SU-DHL-6 (cell line): ENCODE measurements around the gene RPS27.
A peak's percentile ranks its signal among the peaks of the same experiment; 100 is the strongest.

Experiments
- H2AFZ ChIP-seq: fragments of 200-600 bp; sonication (generic); 2 replicates; pipeline ENCODE4 v1.6.1; 2014; ENCODE audit warnings: low read depth, mild to moderate bottlenecking, moderate library complexity, mixed read lengths, antibody characterized with exemption, low read length; ENCODE audit not compliant: severe bottlenecking
- H3F3A ChIP-seq: fragments of 200-600 bp; shearing (Covaris generic); 2 replicates; pipeline ENCODE4 v1.6.0; 2016; ENCODE audit warnings: antibody characterized with exemption, mild to moderate bottlenecking; ENCODE audit not compliant: insufficient read depth
- H3K27ac ChIP-seq: fragments of 200-600 bp; sonication (generic); 2 replicates; pipeline ENCODE4 v1.5.1; 2016; ENCODE audit warnings: low read depth, mild to moderate bottlenecking, low read length, moderate library complexity, mixed read lengths
- H3K27me3 ChIP-seq: fragments of 200-600 bp; sonication (generic), shearing (Covaris generic); 2 replicates; pipeline ENCODE4 v1.6.0; 2014; ENCODE audit warnings: mild to moderate bottlenecking, low read length
- H3K36me3 ChIP-seq: fragments of 200-600 bp; sonication (generic); 2 replicates; pipeline ENCODE4 v1.6.1; 2014; ENCODE audit warnings: mild to moderate bottlenecking, low read length, mixed read lengths
- H3K4me2 ChIP-seq: fragments of 300-600, 200-600 bp; shearing (Covaris generic), sonication (generic); 2 replicates; pipeline ENCODE4 v1.6.0; 2014; ENCODE audit warnings: low read length, low read depth, mild to moderate bottlenecking; ENCODE audit not compliant: poor library complexity, severe bottlenecking
- H3K4me3 ChIP-seq: fragments of 200-600 bp; sonication (generic); 2 replicates; pipeline ENCODE4 v1.5.1; 2014; ENCODE audit warnings: antibody characterized with exemption, low read length, mild to moderate bottlenecking, mixed read lengths; ENCODE audit not compliant: insufficient read depth, poor library complexity, severe bottlenecking
- H3K79me2 ChIP-seq: fragments of 200-600 bp; sonication (generic); 2 replicates; pipeline ENCODE4 v1.6.1; 2014; ENCODE audit warnings: mild to moderate bottlenecking, low read length, moderate library complexity; ENCODE audit not compliant: insufficient read depth
- H3K9ac ChIP-seq: fragments of 200-600 bp; sonication (generic); 2 replicates; pipeline ENCODE4 v1.7.0; 2014; ENCODE audit warnings: mild to moderate bottlenecking, low read length
- H3K9me2 ChIP-seq: fragments of 200-600 bp; sonication (generic); replicated peaks from 2 replicates; pipeline ENCODE4 v1.6.1; 2014; ENCODE audit warnings: low read length; ENCODE audit not compliant: insufficient read depth
- H3K9me3 ChIP-seq: fragments of 200-600 bp; sonication (generic); 2 replicates; pipeline ENCODE4 v1.6.1; 2014; ENCODE audit warnings: low read length, mixed read lengths; ENCODE audit not compliant: insufficient read depth
- H4K20me1 ChIP-seq: fragments of 200-600 bp; sonication (generic); 2 replicates; pipeline ENCODE4 v1.6.1; 2014; ENCODE audit warnings: low read depth, mild to moderate bottlenecking, antibody characterized with exemption, low read length, moderate library complexity, mixed read lengths
- CTCF ChIP-seq: fragments of 200-600 bp; sonication (generic); IDR thresholded peaks from one replicate; pipeline ENCODE4 v1.5.1; 2017; ENCODE audit warnings: antibody characterized with exemption, mild to moderate bottlenecking, low read length, moderate library complexity; ENCODE audit not compliant: insufficient read depth, poor library complexity, severe bottlenecking
- EZH2phosphoT487 ChIP-seq: fragments of 200-600 bp; sonication (generic), shearing (Covaris generic); conservative IDR thresholded peaks from 2 replicates; pipeline ENCODE4 v1.6.1; 2018; ENCODE audit warnings: mild to moderate bottlenecking, antibody characterized with exemption, low read length, moderate library complexity, mixed read lengths

Gene RPS27

GRCh38 chr1:153958961-153959260, 31.7 kb upstream of the RPS27 start:
- peak overlapping the region; percentile 87; the same call in 1 of the 2 replicates for H3K9ac ChIP-seq

GRCh38 chr1:153959454-153959853, 31.1 kb upstream of the RPS27 start:
- no peak overlapping the region for H2AFZ ChIP-seq
- no peak overlapping the region for H3K27ac ChIP-seq
- peak overlapping the region; percentile 48 for H3K4me2 ChIP-seq
- H4K20me1 ChIP-seq, result no peaks in the 10 kb centered on the region
- H3K4me3 ChIP-seq, result no peak overlapping the region
- H3K9ac ChIP-seq, result no peak overlapping the region
- TF ChIP-seq CTCF, result no peak
- no peak for TF ChIP-seq EZH2phosphoT487
- no peaks in the 10 kb centered on the region for H3K27me3 ChIP-seq
- no peaks in the 10 kb centered on the region for H3K9me3 ChIP-seq
- H3K79me2 ChIP-seq, result peaks cover 60% of the 10 kb centered on the region
- H3K36me3 ChIP-seq, result no peaks in the 10 kb centered on the region
- H3F3A ChIP-seq, result peaks cover 25% of the 10 kb centered on the region
- H3K9me2 ChIP-seq, result no peaks in the 10 kb centered on the region

More at GRCh38 chr1:153958961-153959260, 31.7 kb upstream of the RPS27 start:
- Histone ChIP-seq H3K79me2 (peaks cover 60% of the 10 kb centered on the region), H3K9me3 (no peaks in the 10 kb centered on the region), H3K27me3 (no peaks in the 10 kb centered on the region), H3K36me3 (no peaks in the 10 kb centered on the region), H3K4me2 (peak overlapping the region; percentile 48), H2AFZ (no peak overlapping the region), H4K20me1 (no peaks in the 10 kb centered on the region), H3K27ac (no peak overlapping the region), H3K9me2 (no peaks in the 10 kb centered on the region), H3K4me3 (no peak overlapping the region), H3F3A (peaks cover 25% of the 10 kb centered on the region)
- TF ChIP-seq EZH2phosphoT487 (no peak), CTCF (no peak)

- no peaks in the 10 kb centered on the region for H3K9me2 ChIP-seq
- no peak overlapping the region for H3K9ac ChIP-seq
- no peaks in the 10 kb centered on the region for H3K27me3 ChIP-seq
- H3K4me2 ChIP-seq, result no peak overlapping the region
- TF ChIP-seq EZH2phosphoT487, result no peak
- no peak for TF ChIP-seq CTCF
- no peak overlapping the region for H3K27ac ChIP-seq
- H3K4me3 ChIP-seq, result no peak overlapping the region
- H3K36me3 ChIP-seq, result no peaks in the 10 kb centered on the region
- peaks cover 55% of the 10 kb centered on the region for H3K79me2 ChIP-seq
- H4K20me1 ChIP-seq, result no peaks in the 10 kb centered on the region
- no peak overlapping the region for H2AFZ ChIP-seq
- no peaks in the 10 kb centered on the region for H3K9me3 ChIP-seq
- peaks cover 25% of the 10 kb centered on the region for H3F3A ChIP-seq
Measured at GRCh38 chr1:153960206-153960605, 30.4 kb upstream of the RPS27 start.

GRCh38 chr1:153961421-153961820, 29.1 kb upstream of the RPS27 start:
- Histone ChIP-seq H3K27me3 (no peaks in the 10 kb centered on the region), H3K9me2 (no peaks in the 10 kb centered on the region), H2AFZ (no peak overlapping the region), H3K36me3 (no peaks in the 10 kb centered on the region), H4K20me1 (no peaks in the 10 kb centered on the region), H3F3A (peaks cover 31% of the 10 kb centered on the region), H3K27ac (peak overlapping the region; percentile 57), H3K9ac (peak overlapping the region; percentile 73), H3K9me3 (no peaks in the 10 kb centered on the region), H3K79me2 (peaks cover 44% of the 10 kb centered on the region), H3K4me3 (peak overlapping the region; percentile 60), H3K4me2 (peak overlapping the region; percentile 85)
- TF ChIP-seq EZH2phosphoT487 (no peak), CTCF (no peak)
